Measurements from ENCODE around the gene ADISSP.

ADISSP gene

GRCh38 chr20:3730803-3731672 is 36.5 kb downstream of the ADISSP start:
- Histone ChIP-seq H3K36me3 (ENCODE audit: insufficient read depth, low read length) (no peaks in the 10 kb centered on the region), H2AFZ (ENCODE audit: low read length) (no peak overlapping the region), H4K20me1 (ENCODE audit: insufficient read depth, low read length) (no peaks in the 10 kb centered on the region), H3F3A (ENCODE audit: insufficient read depth, low read length) (no peaks in the 10 kb centered on the region), H3K27ac (ENCODE audit: low read depth, low read length, poor library complexity, severe bottlenecking) (no peak overlapping the region), H3K9me2 (ENCODE audit: low read depth, low read length) (no peaks in the 10 kb centered on the region), H3K79me2 (ENCODE audit: insufficient read depth, low read length) (no peaks in the 10 kb centered on the region), H3K4me1 (ENCODE audit: insufficient read depth, low read length, severe bottlenecking) (no peaks in the 10 kb centered on the region), H3K9ac (ENCODE audit: low read length) (no peak overlapping the region), H3K4me3 (ENCODE audit: low read depth, low read length, poor library complexity, severe bottlenecking) (no peak overlapping the region), H3K27me3 (ENCODE audit: insufficient read depth, low read length) (peaks cover 6% of the 10 kb centered on the region), H3K4me2 (ENCODE audit: low read length) (no peak overlapping the region), H3K9me3 (ENCODE audit: low read length) (no peaks in the 10 kb centered on the region)
- TF ChIP-seq EZH2 (IDR thresholded peaks at IDR 0.05; ENCODE audit: borderline replicate concordance, low read length) (no peak), CTCF (IDR thresholded peaks at IDR 0.05; ENCODE audit: low read length) (no peak)

- TF ChIP-seq CTCF (IDR thresholded peaks at IDR 0.05; ENCODE audit: low read length) (no peak), EZH2 (IDR thresholded peaks at IDR 0.05; ENCODE audit: borderline replicate concordance, low read length) (no peak)
- Histone ChIP-seq H3K4me1 (ENCODE audit: insufficient read depth, low read length, severe bottlenecking) (no peaks in the 10 kb centered on the region), H3K36me3 (ENCODE audit: insufficient read depth, low read length) (no peaks in the 10 kb centered on the region), H3K9ac (ENCODE audit: low read length) (no peak overlapping the region), H3K4me3 (ENCODE audit: low read depth, low read length, poor library complexity, severe bottlenecking) (no peak overlapping the region), H3K79me2 (ENCODE audit: insufficient read depth, low read length) (no peaks in the 10 kb centered on the region), H3F3A (ENCODE audit: insufficient read depth, low read length) (no peaks in the 10 kb centered on the region), H3K27ac (ENCODE audit: low read depth, low read length, poor library complexity, severe bottlenecking) (no peak overlapping the region), H2AFZ (ENCODE audit: low read length) (no peak overlapping the region), H3K4me2 (ENCODE audit: low read length) (no peak overlapping the region), H4K20me1 (ENCODE audit: insufficient read depth, low read length) (no peaks in the 10 kb centered on the region), H3K9me3 (ENCODE audit: low read length) (no peaks in the 10 kb centered on the region), H3K27me3 (ENCODE audit: insufficient read depth, low read length) (peaks cover 6% of the 10 kb centered on the region), H3K9me2 (ENCODE audit: low read depth, low read length) (no peaks in the 10 kb centered on the region)
Observed at GRCh38 chr20:3729811-3730540, 37.6 kb downstream of the ADISSP start.

- no peak overlapping the region for H3K27ac ChIP-seq (ENCODE audit: low read depth, low read length, poor library complexity, severe bottlenecking)
- no peak overlapping the region for H3K4me3 ChIP-seq (ENCODE audit: low read depth, low read length, poor library complexity, severe bottlenecking)
- no peaks in the 10 kb centered on the region for H3K4me1 ChIP-seq (ENCODE audit: insufficient read depth, low read length, severe bottlenecking)
- no peak for TF ChIP-seq EZH2 (IDR thresholded peaks at IDR 0.05; ENCODE audit: borderline replicate concordance, low read length)
- TF ChIP-seq CTCF (IDR thresholded peaks at IDR 0.05; ENCODE audit: low read length): no peak
- H3K9ac ChIP-seq (ENCODE audit: low read length): no peak overlapping the region
- H3F3A ChIP-seq (ENCODE audit: insufficient read depth, low read length): no peaks in the 10 kb centered on the region
- no peaks in the 10 kb centered on the region for H3K79me2 ChIP-seq (ENCODE audit: insufficient read depth, low read length)
- no peaks in the 10 kb centered on the region for H4K20me1 ChIP-seq (ENCODE audit: insufficient read depth, low read length)
- no peaks in the 10 kb centered on the region for H3K9me3 ChIP-seq (ENCODE audit: low read length)
- no peak overlapping the region for H2AFZ ChIP-seq (ENCODE audit: low read length)
- no peaks in the 10 kb centered on the region for H3K36me3 ChIP-seq (ENCODE audit: insufficient read depth, low read length)
- H3K4me2 ChIP-seq (ENCODE audit: low read length): no peak overlapping the region
- H3K27me3 ChIP-seq (ENCODE audit: insufficient read depth, low read length): peaks cover 6% of the 10 kb centered on the region
- no peaks in the 10 kb centered on the region for H3K9me2 ChIP-seq (ENCODE audit: low read depth, low read length)
Observed at GRCh38 chr20:3729378-3729777, 38.2 kb downstream of the ADISSP start.

Measured in OCI-LY1 (cell line).